Osteocyte (in vitro differentiated cells): ENCODE results near the gene CLEC3B. TPM values are rescaled to one million over a fixed set of nuclear protein-coding genes. Genes with fewer than 3 reads are reported as not detected.

Source experiments
- DNase-seq: peaks from one replicate; pipeline ENCODE4 v3.0.0; 2021; ENCODE audit warnings: mixed read lengths; ENCODE audit not compliant: unreplicated experiment; ENCODE audit errors: extremely low spot score
- H3K27ac Mint-ChIP-seq: one replicate; pipeline ENCODE4 v1.8.0; 2021; ENCODE audit warnings: mild to moderate bottlenecking, mixed read lengths; ENCODE audit not compliant: unreplicated experiment
- H3K27me3 Mint-ChIP-seq: one replicate; pipeline ENCODE4 v1.8.0; 2021; ENCODE audit warnings: mixed read lengths; ENCODE audit not compliant: unreplicated experiment
- H3K36me3 Mint-ChIP-seq: one replicate; pipeline ENCODE4 v1.8.0; 2021; ENCODE audit warnings: mixed read lengths; ENCODE audit not compliant: unreplicated experiment
- H3K4me1 Mint-ChIP-seq: one replicate; pipeline ENCODE4 v1.8.0; 2021; ENCODE audit warnings: mixed read lengths; ENCODE audit not compliant: unreplicated experiment
- H3K4me3 Mint-ChIP-seq: one replicate; pipeline ENCODE4 v1.8.0; 2021; ENCODE audit warnings: mild to moderate bottlenecking, moderate library complexity, mixed read lengths; ENCODE audit not compliant: unreplicated experiment
- H3K9me3 Mint-ChIP-seq: one replicate; pipeline ENCODE4 v1.8.0; 2021; ENCODE audit warnings: mixed read lengths; ENCODE audit not compliant: unreplicated experiment
- CTCF ChIP-seq: fragments of 200-600 bp; sonication (generic); IDR thresholded peaks from 2 replicates; pipeline ENCODE4 v1.5.0; 2021; ENCODE audit warnings: antibody characterized with exemption, mild to moderate bottlenecking, moderate library complexity
- total RNA-seq: library from RNA; stranded (reverse); gene quantifications from 2 replicates; pipeline ENCODE4 v1.2.1, GENCODE V29; 2021

CLEC3B gene
- total RNA-seq, 1 donor from 2014 or later: 181 TPM

GRCh38 chr3:44995142-44995770, 30.8 kb upstream of the CLEC3B start:
- DNase-seq: no peak
- TF ChIP-seq CTCF: no peak
- peak overlapping the region; percentile 91 for H3K27ac Mint-ChIP-seq
- H3K4me3 Mint-ChIP-seq: no peak overlapping the region
- peaks cover 42% of the 10 kb centered on the region for H3K4me1 Mint-ChIP-seq
- H3K36me3 Mint-ChIP-seq: peaks cover 35% of the 10 kb centered on the region
- H3K27me3 Mint-ChIP-seq: no peaks in the 10 kb centered on the region
- no peaks in the 10 kb centered on the region for H3K9me3 Mint-ChIP-seq

DNA sequence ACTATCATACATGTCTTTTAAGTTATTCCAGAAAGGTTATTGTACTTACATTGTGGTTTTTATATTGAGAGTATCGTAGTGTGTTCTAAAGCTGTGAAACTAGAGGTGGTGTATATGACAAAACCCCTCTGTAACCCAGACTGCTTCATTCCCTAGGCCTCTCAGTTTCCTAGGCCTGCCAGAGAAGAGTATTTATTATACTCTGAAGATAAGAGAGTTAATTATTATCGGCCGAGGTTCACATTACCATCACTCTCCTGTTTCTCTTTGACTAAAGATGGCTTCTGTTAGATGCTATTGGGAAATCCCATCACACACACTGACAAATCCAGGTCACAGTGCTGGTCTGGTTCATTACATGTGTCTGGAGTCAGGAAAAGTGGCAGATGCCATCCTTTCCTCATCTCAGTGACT, 29.5 kb upstream of the CLEC3B start:
- Mint-ChIP-seq H3K9me3 (no peaks in the 10 kb centered on the region), H3K27me3 (no peaks in the 10 kb centered on the region), H3K27ac (peak overlapping the region; percentile 91), H3K4me3 (no peak overlapping the region), H3K4me1 (peaks cover 42% of the 10 kb centered on the region), H3K36me3 (peaks cover 35% of the 10 kb centered on the region)
- no peak for DNase-seq
- TF ChIP-seq CTCF: no peak

DNA sequence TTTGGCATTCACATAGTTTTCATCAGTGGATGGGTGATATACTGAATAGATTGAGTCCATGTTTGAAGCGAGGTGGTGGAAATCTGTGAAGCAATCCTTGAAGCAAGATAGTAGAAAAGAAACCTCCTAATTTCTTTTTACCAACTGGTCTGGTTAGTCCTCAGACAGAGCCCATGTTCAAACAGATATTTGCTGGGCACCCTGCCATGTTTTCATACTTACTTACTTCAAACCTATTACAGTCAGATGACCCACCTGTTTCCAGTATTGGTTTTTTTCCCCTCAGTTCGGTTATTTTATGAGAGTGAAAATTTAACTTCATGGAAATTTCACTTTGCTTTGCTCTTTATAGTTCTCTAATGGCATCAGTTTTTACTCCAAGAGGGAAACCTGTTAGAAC, 26.3 kb upstream of the CLEC3B start:
- H3K36me3 Mint-ChIP-seq: peaks cover 52% of the 10 kb centered on the region
- TF ChIP-seq CTCF: no peak
- no peaks in the 10 kb centered on the region for H3K9me3 Mint-ChIP-seq
- H3K27ac Mint-ChIP-seq: no peak overlapping the region
- no peak overlapping the region for H3K4me3 Mint-ChIP-seq
- no peaks in the 10 kb centered on the region for H3K27me3 Mint-ChIP-seq
- H3K4me1 Mint-ChIP-seq: peaks cover 17% of the 10 kb centered on the region
- no peak for DNase-seq

GRCh38 chr3:45000823-45001222, 25.3 kb upstream of the CLEC3B start:
- no peak for DNase-seq
- Mint-ChIP-seq H3K4me3 (no peak overlapping the region), H3K36me3 (peaks cover 62% of the 10 kb centered on the region), H3K9me3 (no peaks in the 10 kb centered on the region), H3K4me1 (peaks cover 7% of the 10 kb centered on the region), H3K27me3 (no peaks in the 10 kb centered on the region), H3K27ac (no peak overlapping the region)
- TF ChIP-seq CTCF: no peak

DNA sequence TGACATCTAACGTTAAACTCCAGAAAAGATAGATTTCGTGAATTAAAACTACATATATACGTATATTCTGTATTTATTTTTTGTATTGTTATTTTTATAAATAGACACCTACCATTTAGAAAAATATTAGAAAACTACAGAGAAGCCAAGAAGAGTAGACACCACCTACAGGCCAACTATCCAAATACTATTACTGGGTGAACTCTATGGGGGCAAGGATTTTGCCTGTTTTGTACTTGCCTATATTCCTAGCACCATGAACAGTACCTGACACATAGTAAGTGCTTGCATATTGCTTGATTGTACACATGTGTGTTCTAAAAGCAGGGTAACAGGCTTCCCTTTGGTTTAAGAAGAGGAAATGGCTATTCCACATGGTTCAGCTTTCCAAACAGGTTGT, 24.4 kb upstream of the CLEC3B start:
- H3K4me3 Mint-ChIP-seq: no peak overlapping the region
- H3K4me1 Mint-ChIP-seq: no peaks in the 10 kb centered on the region
- DNase-seq: no peak
- peaks cover 63% of the 10 kb centered on the region for H3K36me3 Mint-ChIP-seq
- H3K9me3 Mint-ChIP-seq: no peaks in the 10 kb centered on the region
- H3K27me3 Mint-ChIP-seq: no peaks in the 10 kb centered on the region
- TF ChIP-seq CTCF: no peak
- no peak overlapping the region for H3K27ac Mint-ChIP-seq
